ENCODE data around the gene SLC9A9. TPM values are rescaled to one million over a fixed set of nuclear protein-coding genes. Genes with fewer than 3 reads are reported as not detected.
A peak's percentile ranks its signal among the peaks of the same experiment; 100 is the strongest.

Gene SLC9A9
- total RNA-seq, 4 donors from 2014 or later = 13.4 to 15.0 (median 14.4) TPM

GRCh38 chr3:143617050-143617449 lies 231.2 kb downstream of the SLC9A9 start:
- intact Hi-C loops (cut with DNase I) = no loop called here
- Histone ChIP-seq H3K27me3 (no peaks in the 10 kb centered on the region), H3K4me3 (no peak overlapping the region), H3K36me3 (no peaks in the 10 kb centered on the region), H3K9me3 (peaks cover 0 to 6% (median 0%) of the 10 kb centered on the region in 4 donors), H3K27ac (replicated peaks in 1 of 4) (no peak overlapping the region), H3K4me1 (no peaks in the 10 kb centered on the region)
- 91% methylated on average over 2 of the region's 2 CpGs for WGBS
- TF ChIP-seq CTCF (IDR thresholded peaks at IDR 0.05) (no peak), EP300 (IDR thresholded peaks at IDR 0.05) (no peak), POLR2A (IDR thresholded peaks at IDR 0.05; ENCODE audit: low read depth) (no peak), POLR2AphosphoS5 (IDR thresholded peaks at IDR 0.05) (no peak)
- DNase-seq (ENCODE audit: extremely low spot score) = no peak

- no peak for DNase-seq (ENCODE audit: extremely low spot score)
- Histone ChIP-seq H3K9me3 (no peaks in the 10 kb centered on the region), H3K4me3 (no peak overlapping the region), H3K36me3 (no peaks in the 10 kb centered on the region), H3K27ac (replicated peaks in 1 of 4) (no peak overlapping the region), H3K4me1 (no peaks in the 10 kb centered on the region), H3K27me3 (no peaks in the 10 kb centered on the region)
- intact Hi-C loops (cut with DNase I) = no loop called here
- TF ChIP-seq POLR2A (IDR thresholded peaks at IDR 0.05; ENCODE audit: low read depth) (no peak), CTCF (IDR thresholded peaks at IDR 0.05) (no peak), POLR2AphosphoS5 (IDR thresholded peaks at IDR 0.05) (no peak), EP300 (IDR thresholded peaks at IDR 0.05) (no peak)
Observed at GRCh38 chr3:143613226-143613625, 235.0 kb downstream of the SLC9A9 start.

GRCh38 chr3:143612541-143612940 lies 235.7 kb downstream of the SLC9A9 start:
- Histone ChIP-seq H3K27ac (replicated peaks in 1 of 4) (no peak overlapping the region), H3K4me1 (no peaks in the 10 kb centered on the region), H3K36me3 (no peaks in the 10 kb centered on the region), H3K9me3 (no peaks in the 10 kb centered on the region), H3K4me3 (no peak overlapping the region), H3K27me3 (no peaks in the 10 kb centered on the region)
- intact Hi-C loops (cut with DNase I) = no loop called here
- TF ChIP-seq EP300 (IDR thresholded peaks at IDR 0.05) (no peak), CTCF (IDR thresholded peaks at IDR 0.05) (no peak)
- no peak for DNase-seq (ENCODE audit: extremely low spot score)
- WGBS = 86% methylated on average over 2 of the region's 2 CpGs

- no peak for DNase-seq (ENCODE audit: extremely low spot score)
- H3K36me3 ChIP-seq = no peaks in the 10 kb centered on the region
- H3K9me3 ChIP-seq = no peaks in the 10 kb centered on the region
- no peak for TF ChIP-seq CTCF (IDR thresholded peaks at IDR 0.05)
- TF ChIP-seq POLR2AphosphoS5 (IDR thresholded peaks at IDR 0.05) = peak in 1 of 2 donors; percentile 53
- WGBS = 93% methylated on average over 5 of the region's 5 CpGs
- peaks cover 0 to 9% (median 4%) of the 10 kb centered on the region in 4 donors for H3K4me1 ChIP-seq
- no peak overlapping the region for H3K4me3 ChIP-seq
- intact Hi-C loops (cut with DNase I) = no loop called here
- H3K27me3 ChIP-seq = no peaks in the 10 kb centered on the region
- H3K27ac ChIP-seq (replicated peaks in 1 of 4) = no peak overlapping the region
Observed at GRCh38 chr3:143608966-143609365, 239.3 kb downstream of the SLC9A9 start.

- no peak for TF ChIP-seq POLR2AphosphoS5 (IDR thresholded peaks at IDR 0.05)
- no peak for TF ChIP-seq CTCF (IDR thresholded peaks at IDR 0.05)
- TF ChIP-seq POLR2A (IDR thresholded peaks at IDR 0.05; ENCODE audit: low read depth) = no peak
- Histone ChIP-seq H3K4me3 (no peak overlapping the region), H3K36me3 (no peaks in the 10 kb centered on the region), H3K9me3 (no peaks in the 10 kb centered on the region), H3K27ac (replicated peaks in 1 of 4) (no peak overlapping the region), H3K4me1 (peaks cover 0 to 9% (median 6%) of the 10 kb centered on the region in 4 donors), H3K27me3 (no peaks in the 10 kb centered on the region)
- 67% methylated on average over 3 of the region's 3 CpGs for WGBS
- no peak for DNase-seq (ENCODE audit: extremely low spot score)
- intact Hi-C loops (cut with DNase I) = no loop called here
Observed at GRCh38 chr3:143605233-143605950, 242.9 kb downstream of the SLC9A9 start.

All from esophagus muscularis mucosa (tissue), 4 donors.